Stimulated activated naive CD8-positive, alpha-beta T cell treated with anti-CD3 and anti-CD28 coated beads, Interleukin-15, amount 100 ng/mL, for 72 hours (primary cell): ENCODE results near the gene HOATZ.

Source experiments
- ATAC-seq: fragments of 150-1000 bp; cut with Tn5 transposase; 2 replicates; pipeline ENCODE4 v1.10.0; 2021; ENCODE audit warnings: mild to moderate bottlenecking, moderate library complexity
- DNase-seq, 2 donors: peaks; one replicate each; pipeline ENCODE4 v3.0.0; 2021 to 2022
- H3K27ac Mint-ChIP-seq, 2 donors: one replicate each; pipeline ENCODE4 v1.8.0; 2022; ENCODE audit warnings: mild to moderate bottlenecking in 2 of 2, mixed read lengths in 2 of 2, moderate library complexity in 2 of 2
- H3K27me3 Mint-ChIP-seq: one replicate; pipeline ENCODE4 v1.8.0; 2022; ENCODE audit warnings: mixed read lengths
- H3K4me1 Mint-ChIP-seq: one replicate; pipeline ENCODE4 v1.8.0; 2022; ENCODE audit warnings: mild to moderate bottlenecking, mixed read lengths
- H3K4me3 Mint-ChIP-seq, 2 donors: one replicate each; pipeline ENCODE4 v1.8.0; 2022; ENCODE audit warnings: mild to moderate bottlenecking in 2 of 2, mixed read lengths in 2 of 2, moderate library complexity in 1 of 2
- H3K9me3 Mint-ChIP-seq, 2 donors: one replicate each; pipeline ENCODE4 v1.8.0; 2022; ENCODE audit warnings: mixed read lengths in 2 of 2

The HOATZ gene

GRCh38 chr11:111554532-111554931 is 40.0 kb downstream of the HOATZ start:
- no peaks in the 10 kb centered on the region for H3K27me3 Mint-ChIP-seq
- DNase-seq (no peak), ATAC-seq (no peak)
- peaks cover 11% of the 10 kb centered on the region for H3K4me1 Mint-ChIP-seq
- peaks cover 0 to 5% of the 10 kb centered on the region in 2 donors for H3K9me3 Mint-ChIP-seq
- no peak overlapping the region for H3K27ac Mint-ChIP-seq
- no peak overlapping the region for H3K4me3 Mint-ChIP-seq

DNA sequence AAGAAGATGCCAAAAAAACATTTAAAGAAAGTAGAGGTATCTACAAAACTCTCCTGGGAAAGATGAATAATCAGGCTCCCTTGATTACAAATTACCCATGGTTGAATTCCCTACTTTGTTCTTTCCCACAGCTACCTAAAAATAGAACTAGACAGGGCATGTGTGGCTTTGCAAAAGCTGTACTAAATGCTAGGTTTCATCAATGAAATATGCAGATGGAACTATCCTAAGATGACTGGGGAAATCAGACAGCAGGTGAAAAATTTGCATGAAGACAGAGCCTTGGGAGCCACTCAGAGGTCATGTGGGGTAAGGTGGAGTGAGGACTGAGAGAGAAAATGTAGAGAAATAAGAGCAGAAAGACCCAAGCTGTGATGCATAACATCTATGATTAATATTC is 40.7 kb downstream of the HOATZ start:
- no peak for DNase-seq
- peaks cover 0 to 5% of the 10 kb centered on the region in 2 donors for H3K9me3 Mint-ChIP-seq
- H3K27ac Mint-ChIP-seq = no peak overlapping the region
- no peak for ATAC-seq
- no peak overlapping the region for H3K4me3 Mint-ChIP-seq
- H3K27me3 Mint-ChIP-seq = no peaks in the 10 kb centered on the region
- H3K4me1 Mint-ChIP-seq = peaks cover 11% of the 10 kb centered on the region

DNA sequence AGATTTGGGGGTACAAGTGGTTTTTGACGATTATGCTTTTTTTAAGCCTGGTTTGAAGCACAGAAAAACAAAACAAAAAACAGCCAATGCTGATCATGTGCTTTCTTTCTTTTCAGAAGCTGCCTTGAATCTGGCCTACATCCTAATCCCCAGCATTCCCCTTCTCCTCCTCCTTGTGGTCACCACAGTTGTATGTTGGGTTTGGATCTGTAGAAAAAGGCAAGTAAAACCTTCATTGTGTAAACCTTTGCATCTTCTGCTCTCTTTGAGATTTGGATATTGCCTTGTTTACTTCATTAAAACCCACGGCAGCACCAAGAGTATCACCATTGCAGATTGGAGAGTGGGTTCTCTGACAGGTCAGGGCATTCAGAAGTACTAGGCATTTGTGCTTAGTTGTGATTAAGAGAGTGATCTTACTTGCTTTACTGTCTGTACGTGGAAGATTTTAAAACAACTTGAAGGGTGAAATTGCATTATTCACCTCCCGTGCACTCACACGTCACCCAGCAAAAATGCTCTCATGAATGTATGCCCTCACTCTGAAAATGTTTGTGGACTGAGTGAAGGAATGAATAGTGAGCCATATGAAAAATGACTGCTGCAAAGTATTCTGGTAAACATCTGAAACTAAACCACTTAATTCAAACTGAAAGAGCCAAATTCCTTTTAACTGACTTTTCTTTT is 43.0 kb downstream of the HOATZ start:
- ATAC-seq (no peak), DNase-seq (no peak)
- Mint-ChIP-seq H3K27ac (no peak overlapping the region), H3K4me1 (peaks cover 5% of the 10 kb centered on the region), H3K27me3 (no peaks in the 10 kb centered on the region), H3K9me3 (peaks cover 0 to 5% of the 10 kb centered on the region in 2 donors), H3K4me3 (no peak overlapping the region)

DNA sequence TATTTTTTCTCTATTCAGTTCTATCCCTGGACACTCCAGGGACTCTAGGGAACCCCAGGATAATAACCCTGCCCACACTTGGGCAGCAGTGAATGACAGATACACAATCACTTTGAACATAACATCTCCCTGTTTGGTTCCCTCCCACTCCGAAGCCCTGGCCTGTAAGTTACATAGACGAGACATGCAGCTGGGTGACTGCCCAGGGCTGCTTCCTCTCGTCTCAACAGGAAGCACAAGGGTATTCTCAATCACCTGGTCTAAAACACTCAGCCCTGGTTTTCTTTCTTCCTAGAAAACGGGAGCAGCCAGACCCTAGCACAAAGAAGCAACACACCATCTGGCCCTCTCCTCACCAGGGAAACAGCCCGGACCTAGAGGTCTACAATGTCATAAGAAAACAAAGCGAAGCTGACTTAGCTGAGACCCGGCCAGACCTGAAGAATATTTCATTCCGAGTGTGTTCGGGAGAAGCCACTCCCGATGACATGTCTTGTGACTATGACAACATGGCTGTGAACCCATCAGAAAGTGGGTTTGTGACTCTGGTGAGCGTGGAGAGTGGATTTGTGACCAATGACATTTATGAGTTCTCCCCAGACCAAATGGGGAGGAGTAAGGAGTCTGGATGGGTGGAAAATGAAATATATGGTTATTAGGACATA is 45.4 kb downstream of the HOATZ start:
- Mint-ChIP-seq H3K27ac (no peak overlapping the region), H3K9me3 (peaks cover 0 to 5% of the 10 kb centered on the region in 2 donors), H3K4me3 (no peak overlapping the region), H3K27me3 (no peaks in the 10 kb centered on the region), H3K4me1 (no peaks in the 10 kb centered on the region)
- ATAC-seq (no peak), DNase-seq (no peak)

- no peak overlapping the region for H3K27ac Mint-ChIP-seq
- no peaks in the 10 kb centered on the region for H3K4me1 Mint-ChIP-seq
- H3K27me3 Mint-ChIP-seq = no peaks in the 10 kb centered on the region
- no peak overlapping the region for H3K4me3 Mint-ChIP-seq
- ATAC-seq = no peak
- no peaks in the 10 kb centered on the region for H3K9me3 Mint-ChIP-seq
- no peak for DNase-seq
These were observed 46.2 kb downstream of the HOATZ start for GRCh38 chr11:111560800-111561199.

- H3K27me3 Mint-ChIP-seq = no peaks in the 10 kb centered on the region
- H3K4me3 Mint-ChIP-seq = no peak overlapping the region
- peaks cover 4% of the 10 kb centered on the region for H3K4me1 Mint-ChIP-seq
- ATAC-seq = no peak
- no peaks in the 10 kb centered on the region for H3K9me3 Mint-ChIP-seq
- no peak overlapping the region for H3K27ac Mint-ChIP-seq
- no peak for DNase-seq
These were observed 46.7 kb downstream of the HOATZ start for GRCh38 chr11:111561306-111561705.

- no peak for DNase-seq
- H3K27ac Mint-ChIP-seq = no peak overlapping the region
- ATAC-seq = no peak
- peaks cover 6% of the 10 kb centered on the region for H3K4me1 Mint-ChIP-seq
- no peaks in the 10 kb centered on the region for H3K9me3 Mint-ChIP-seq
- H3K4me3 Mint-ChIP-seq = no peak overlapping the region
- H3K27me3 Mint-ChIP-seq = no peaks in the 10 kb centered on the region
These were observed 47.3 kb downstream of the HOATZ start for GRCh38 chr11:111561791-111562325.

DNA sequence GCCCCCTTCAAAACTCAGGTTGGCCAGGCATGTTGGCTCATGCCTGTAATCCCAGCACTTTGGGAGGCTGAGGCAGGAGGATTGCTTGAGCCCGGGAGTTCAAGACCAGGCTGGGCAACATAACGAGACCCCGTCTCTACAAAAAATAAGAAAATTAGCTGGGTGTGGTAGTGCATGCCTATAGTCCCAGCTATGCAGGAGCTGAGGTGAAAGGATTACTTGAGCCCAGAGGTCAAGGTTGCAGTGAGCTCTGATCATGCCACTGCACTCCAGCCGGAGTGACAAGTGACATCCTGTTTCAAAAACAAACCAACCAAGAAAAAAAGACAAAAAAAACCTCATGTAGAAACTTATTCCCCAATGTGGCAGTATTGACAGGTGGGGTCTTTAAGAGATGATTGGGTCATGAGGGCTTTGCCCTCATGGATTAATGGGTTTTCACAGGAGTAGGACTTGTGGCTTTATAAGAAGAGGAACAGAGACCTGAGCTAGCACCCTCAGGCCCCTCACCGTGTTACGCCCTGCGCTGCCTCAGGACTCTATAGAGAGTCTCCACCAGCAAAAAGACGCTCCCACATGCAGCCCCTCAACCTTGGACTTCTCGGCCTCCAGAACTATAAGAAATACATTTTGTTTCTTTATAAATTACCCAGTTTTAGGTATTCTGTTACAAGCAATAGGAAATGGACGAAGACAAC is 48.3 kb downstream of the HOATZ start:
- Mint-ChIP-seq H3K27ac (peak overlapping the region in 1 of 2 donors; percentile 34), H3K27me3 (no peaks in the 10 kb centered on the region), H3K4me1 (peaks cover 6% of the 10 kb centered on the region), H3K9me3 (no peaks in the 10 kb centered on the region), H3K4me3 (no peak overlapping the region)
- DNase-seq (no peak), ATAC-seq (no peak)

- Mint-ChIP-seq H3K4me1 (peaks cover 6% of the 10 kb centered on the region), H3K9me3 (no peaks in the 10 kb centered on the region), H3K27me3 (peaks cover 2% of the 10 kb centered on the region), H3K4me3 (no peak overlapping the region), H3K27ac (no peak overlapping the region)
- ATAC-seq = no peak
- peak; percentile 46 to 47 for DNase-seq
These were observed 50.6 kb downstream of the HOATZ start for GRCh38 chr11:111565114-111565720.

- Mint-ChIP-seq H3K9me3 (no peaks in the 10 kb centered on the region), H3K4me3 (no peak overlapping the region), H3K27ac (peak overlapping the region in 1 of 2 donors; percentile 27), H3K27me3 (peaks cover 13% of the 10 kb centered on the region), H3K4me1 (peaks cover 6% of the 10 kb centered on the region)
- ATAC-seq = no peak
- no peak for DNase-seq
These were observed 51.7 kb downstream of the HOATZ start for GRCh38 chr11:111566324-111566723.

DNA sequence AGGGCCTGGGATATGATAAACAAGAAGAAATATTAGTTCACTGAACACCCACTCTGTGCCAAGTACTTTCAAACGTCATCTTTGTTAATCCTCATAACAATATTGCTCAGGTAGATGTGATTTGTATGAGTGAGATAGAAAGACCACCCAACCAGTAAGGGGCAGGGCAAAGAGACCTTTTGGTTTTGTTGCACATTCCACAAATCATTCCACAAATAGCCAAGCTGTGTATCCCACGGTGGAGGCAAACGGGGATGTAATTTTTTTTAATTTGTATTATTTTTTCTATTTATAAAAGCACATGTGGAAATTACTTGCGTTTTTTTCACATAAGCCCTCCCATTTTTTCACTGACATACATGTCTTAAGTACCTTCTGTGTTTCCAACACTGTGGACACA is 54.9 kb downstream of the HOATZ start:
- ATAC-seq (no peak), DNase-seq (no peak)
- Mint-ChIP-seq H3K9me3 (no peaks in the 10 kb centered on the region), H3K27me3 (peaks cover 19% of the 10 kb centered on the region), H3K4me1 (peaks cover 6% of the 10 kb centered on the region), H3K4me3 (no peak overlapping the region), H3K27ac (no peak overlapping the region)

- Mint-ChIP-seq H3K9me3 (no peaks in the 10 kb centered on the region), H3K27me3 (peaks cover 19% of the 10 kb centered on the region), H3K4me1 (peaks cover 6% of the 10 kb centered on the region), H3K27ac (no peak overlapping the region), H3K4me3 (no peak overlapping the region)
- ATAC-seq (no peak), DNase-seq (no peak)
These were observed 56.2 kb downstream of the HOATZ start for GRCh38 chr11:111570796-111571195.

DNA sequence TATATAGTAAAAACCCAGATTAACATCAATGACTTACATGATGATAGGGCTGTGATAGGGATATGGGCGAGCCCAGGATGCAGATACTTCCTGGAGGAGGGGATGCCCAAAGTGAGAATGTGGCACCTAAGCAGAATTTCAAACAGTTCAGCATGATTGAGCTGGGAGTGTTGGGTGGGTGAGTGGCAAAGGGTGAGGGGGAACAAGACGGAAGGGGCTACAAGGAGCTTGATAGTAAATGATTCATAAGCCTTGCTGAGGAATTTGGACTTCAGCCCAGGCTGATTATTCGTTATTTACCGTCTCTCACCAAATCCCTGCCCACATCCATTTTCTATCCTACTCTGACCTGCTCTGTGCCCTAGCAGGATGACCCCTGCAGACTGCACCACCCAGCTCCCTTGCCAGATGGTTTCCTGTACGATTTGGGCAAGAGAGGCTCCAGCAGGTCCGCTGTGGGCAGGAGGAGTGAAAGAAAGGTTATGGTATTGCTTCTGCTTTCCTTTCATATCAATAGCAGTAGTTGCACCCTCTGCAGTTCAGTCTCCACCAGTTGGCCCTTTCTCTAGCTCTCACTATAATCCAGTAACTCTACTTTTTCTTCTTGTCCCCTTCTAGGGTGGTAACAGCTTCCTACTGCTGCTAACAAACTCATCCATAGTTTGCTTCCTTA is 57.4 kb downstream of the HOATZ start:
- DNase-seq (no peak), ATAC-seq (no peak)
- Mint-ChIP-seq H3K27ac (no peak overlapping the region), H3K27me3 (peaks cover 19% of the 10 kb centered on the region), H3K9me3 (no peaks in the 10 kb centered on the region), H3K4me3 (no peak overlapping the region), H3K4me1 (no peaks in the 10 kb centered on the region)

DNA sequence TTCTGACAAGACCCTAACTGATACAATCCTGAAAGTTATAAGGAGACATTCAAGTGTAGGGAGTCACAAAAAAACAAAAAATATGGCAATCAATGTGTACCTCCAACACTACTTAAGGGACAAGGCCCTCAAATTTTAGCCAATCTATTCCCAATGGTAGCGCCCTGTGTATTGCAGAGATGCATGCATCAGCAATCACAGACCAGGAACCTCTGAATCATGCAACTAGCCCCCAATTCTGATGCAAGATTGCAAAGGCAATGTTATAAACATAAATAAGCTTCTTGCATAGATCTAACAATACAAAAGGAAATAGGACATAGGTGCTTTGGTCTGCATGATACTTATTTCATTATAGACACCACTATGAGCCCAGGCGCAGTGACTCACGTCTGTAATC is 58.0 kb downstream of the HOATZ start:
- no peaks in the 10 kb centered on the region for H3K4me1 Mint-ChIP-seq
- H3K9me3 Mint-ChIP-seq = no peaks in the 10 kb centered on the region
- ATAC-seq (no peak), DNase-seq (no peak)
- no peak overlapping the region for H3K27ac Mint-ChIP-seq
- no peak overlapping the region for H3K4me3 Mint-ChIP-seq
- peaks cover 19% of the 10 kb centered on the region for H3K27me3 Mint-ChIP-seq

DNA sequence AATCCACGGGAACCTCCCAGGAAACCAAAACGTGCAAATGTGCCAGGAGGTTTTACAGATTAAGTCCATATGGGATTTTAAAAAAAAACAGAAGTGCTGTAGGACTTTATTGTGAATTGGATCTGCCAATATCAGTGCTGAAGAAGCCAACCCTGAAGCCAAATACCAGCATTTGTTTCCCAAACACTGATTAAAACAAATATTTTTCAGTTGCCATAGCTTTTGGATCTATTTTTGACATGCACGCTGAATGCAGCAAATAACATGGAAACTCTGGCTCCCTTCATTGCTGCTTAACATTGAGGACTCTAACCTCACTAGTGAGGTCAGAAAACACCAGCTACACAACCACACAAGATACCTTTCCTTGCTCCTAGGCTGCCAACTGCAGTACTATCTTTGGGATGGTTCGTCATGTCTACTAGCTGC is 59.3 kb downstream of the HOATZ start:
- Mint-ChIP-seq H3K9me3 (no peaks in the 10 kb centered on the region), H3K27ac (no peak overlapping the region), H3K4me1 (no peaks in the 10 kb centered on the region), H3K4me3 (no peak overlapping the region), H3K27me3 (peaks cover 19% of the 10 kb centered on the region)
- ATAC-seq = no peak
- DNase-seq = no peak
